IMR-90 (cell line): ENCODE data around the gene TGFB2. TPM values are rescaled to one million over a fixed set of nuclear protein-coding genes. Genes with fewer than 3 reads are reported as not detected.

Experiments
- ATAC-seq: fragments of 200-7000 bp; cut with Tn5 transposase; 2 replicates; pipeline ENCODE4 v1.9.1; 2020; ENCODE audit warnings: low read depth, mild to moderate bottlenecking, moderate library complexity
- BruUV-seq: library from RNA; stranded (reverse); fragments of 400-500 nt; replicated peaks from 2 replicates; lab custom pipeline; 2021; lab: Mats Ljungman, UMichigan
- CTCF ChIA-PET: fragments of 300-600 bp; formaldehyde crosslinking; extraction: SDS; loops from one replicate; lab custom pipeline; 2021; ENCODE audit warnings: antibody characterized with exemption; lab: Yijun Ruan, JAX
- POLR2A ChIA-PET: fragments of 300-600 bp; sonication (Branson Sonifier 250); formaldehyde crosslinking; loops from one replicate; lab custom pipeline; 2022; ENCODE audit warnings: antibody characterized with exemption; ENCODE audit not compliant: unreplicated experiment; lab: Charles Lee
- DNase-seq: peaks from one replicate; pipeline ENCODE4 v3.0.0; 2013
- H2AFZ ChIP-seq: replicated peaks from 2 replicates; pipeline ENCODE3; 2013; ENCODE audit warnings: low read length, mild to moderate bottlenecking; ENCODE audit not compliant: poor library complexity
- H2AK5ac ChIP-seq: 2 replicates; pipeline ENCODE4 v1.6.1; 2013; ENCODE audit warnings: low read depth, low read length, inconsistent platforms
- H2AK9ac ChIP-seq: replicated peaks from 2 replicates; pipeline ENCODE3; 2013; ENCODE audit warnings: mild to moderate bottlenecking, low read depth, low read length, moderate library complexity; ENCODE audit not compliant: poor library complexity
- H2BK120ac ChIP-seq: 2 replicates; pipeline ENCODE4 v1.6.1; 2013; ENCODE audit warnings: low read depth, low read length, inconsistent platforms
- H2BK15ac ChIP-seq: 3 replicates; pipeline ENCODE4 v1.6.1; 2013; ENCODE audit warnings: low read depth, low read length, inconsistent platforms
- H2BK20ac ChIP-seq: 2 replicates; pipeline ENCODE4 v1.6.1; 2013; ENCODE audit warnings: low read depth, mild to moderate bottlenecking, inconsistent platforms, low read length, moderate library complexity
- H2BK5ac ChIP-seq: 2 replicates; pipeline ENCODE4 v1.6.1; 2013; ENCODE audit warnings: mild to moderate bottlenecking, low read depth, low read length, inconsistent platforms; ENCODE audit not compliant: poor library complexity, severe bottlenecking
- H3K14ac ChIP-seq: replicated peaks from 2 replicates; pipeline ENCODE4 v1.6.1; 2013; ENCODE audit warnings: low read depth, low read length, inconsistent platforms
- H3K18ac ChIP-seq: 2 replicates; pipeline ENCODE4 v1.6.1; 2013; ENCODE audit warnings: low read depth, low read length, control low read depth
- H3K23ac ChIP-seq: 2 replicates; pipeline ENCODE4 v1.6.1; 2013; ENCODE audit warnings: low read depth, low read length, inconsistent platforms
- H3K27ac ChIP-seq: 2 replicates; pipeline ENCODE4 v1.5.1; 2013; ENCODE audit warnings: mild to moderate bottlenecking, control low read depth, low read length; ENCODE audit not compliant: insufficient read depth
- H3K27me3 ChIP-seq: 2 replicates; pipeline ENCODE4 v1.6.1; 2013; ENCODE audit warnings: low read length; ENCODE audit not compliant: control insufficient read depth, insufficient read depth
- H3K36me3 ChIP-seq: 2 replicates; pipeline ENCODE4 v1.6.1; 2013; ENCODE audit warnings: low read length, mixed read lengths; ENCODE audit not compliant: control insufficient read depth, insufficient read depth
- H3K4ac ChIP-seq: 2 replicates; pipeline ENCODE4 v1.6.1; 2013; ENCODE audit warnings: low read depth, low read length, inconsistent platforms
- H3K4me1 ChIP-seq: 2 replicates; pipeline ENCODE4 v1.6.1; 2013; ENCODE audit warnings: low read length, mixed read lengths; ENCODE audit not compliant: control insufficient read depth, insufficient read depth
- H3K4me2 ChIP-seq: 2 replicates; pipeline ENCODE4 v1.6.1; 2013; ENCODE audit warnings: low read depth, mild to moderate bottlenecking, control low read depth, low read length, moderate library complexity
- H3K4me3 ChIP-seq: 2 replicates; pipeline ENCODE4 v1.5.1; 2013; ENCODE audit warnings: low read depth, mild to moderate bottlenecking, control low read depth, low read length, moderate library complexity; ENCODE audit not compliant: insufficient read depth
- H3K56ac ChIP-seq: 2 replicates; pipeline ENCODE4 v1.6.1; 2013; ENCODE audit warnings: low read length, inconsistent platforms; ENCODE audit not compliant: insufficient read depth; ENCODE audit errors: extremely low read depth
- H3K79me1 ChIP-seq, 2 experiments: 2 replicates each; pipeline ENCODE4 v1.6.1; 2013; ENCODE audit warnings: low read length in 2 of 2, inconsistent platforms in 1 of 2, low read depth in 1 of 2
- H3K9ac ChIP-seq: 2 replicates; pipeline ENCODE4 v1.6.1; 2013; ENCODE audit warnings: low read depth, low read length, control low read depth
- H3K9me1 ChIP-seq: 2 replicates; pipeline ENCODE4 v1.6.1; 2013; ENCODE audit warnings: low read length, inconsistent platforms; ENCODE audit not compliant: insufficient read depth
- H3K9me3 ChIP-seq: 2 replicates; pipeline ENCODE4 v1.6.1; 2013; ENCODE audit warnings: low read length; ENCODE audit not compliant: control insufficient read depth, insufficient read depth
- H4K20me1 ChIP-seq: 2 replicates; pipeline ENCODE4 v1.6.1; 2013; ENCODE audit warnings: low read length, inconsistent platforms; ENCODE audit not compliant: insufficient read depth
- H4K5ac ChIP-seq: 2 replicates; pipeline ENCODE4 v1.6.1; 2013; ENCODE audit warnings: mild to moderate bottlenecking, low read depth, low read length, control low read depth
- H4K8ac ChIP-seq, 2 experiments: 2 replicates each; pipeline ENCODE4 v1.6.1; 2013; ENCODE audit warnings: low read depth in 2 of 2, low read length in 2 of 2, control low read depth in 1 of 2, inconsistent platforms in 1 of 2
- H4K91ac ChIP-seq: 2 replicates; pipeline ENCODE4 v1.6.1; 2013; ENCODE audit warnings: low read depth, low read length, inconsistent platforms; ENCODE audit not compliant: insufficient read depth
- BHLHE40 ChIP-seq: fragments of 150-350 bp; IDR thresholded peaks from 2 replicates; pipeline ENCODE4 v1.6.1; 2016; ENCODE audit warnings: mild to moderate bottlenecking, low read depth, low read length
- CEBPB ChIP-seq: IDR thresholded peaks from 2 replicates; pipeline ENCODE4 v1.6.1; 2012; ENCODE audit warnings: low read depth, low read length, improper control_type of control experiment
- CHD1 ChIP-seq: IDR thresholded peaks from 2 replicates; pipeline ENCODE4 v1.6.1; 2012; ENCODE audit warnings: low read depth, low read length, improper control_type of control experiment
- MAFK ChIP-seq: IDR thresholded peaks from 2 replicates; pipeline ENCODE4 v1.6.1; 2012; ENCODE audit warnings: low read depth, low read length, improper control_type of control experiment
- MAZ ChIP-seq: IDR thresholded peaks from 2 replicates; pipeline ENCODE4 v1.6.1; 2012; ENCODE audit warnings: low read depth, mild to moderate bottlenecking, low read length, improper control_type of control experiment, moderate library complexity, borderline replicate concordance
- MXI1 ChIP-seq: IDR thresholded peaks from 2 replicates; pipeline ENCODE4 v1.6.1; 2012; ENCODE audit warnings: low read depth, mild to moderate bottlenecking, low read length, moderate library complexity, borderline replicate concordance
- POLR2A ChIP-seq: IDR thresholded peaks from 2 replicates; pipeline ENCODE4 v1.6.1; 2012; ENCODE audit warnings: mild to moderate bottlenecking, low read depth, low read length
- RAD21 ChIP-seq: IDR thresholded peaks from 2 replicates; pipeline ENCODE4 v1.6.1; 2012; ENCODE audit warnings: low read length, improper control_type of control experiment
- RCOR1 ChIP-seq: IDR thresholded peaks from 2 replicates; pipeline ENCODE4 v1.6.1; 2012; ENCODE audit warnings: mild to moderate bottlenecking, low read length, improper control_type of control experiment; ENCODE audit not compliant: insufficient replicate concordance
- RFX5 ChIP-seq: IDR thresholded peaks from 2 replicates; pipeline ENCODE4 v1.8.0; 2012; ENCODE audit warnings: low read depth, mild to moderate bottlenecking, low read length, moderate library complexity
- SMC3 ChIP-seq: fragments of 150-350 bp; IDR thresholded peaks from 2 replicates; pipeline ENCODE4 v1.6.1; 2016; ENCODE audit warnings: low read depth, mild to moderate bottlenecking, antibody characterized with exemption, low read length, moderate library complexity
- WGBS, 2 experiments: methylation state at CpG; one replicate each; pipeline versions ENCODE4 v1.1.5 to v1.1.7; 2013; ENCODE audit warnings: missing lambda C conversion rate in 2 of 2; ENCODE audit not compliant: insufficient read length in 1 of 2; ENCODE audit errors: extremely low coverage in 2 of 2; 5-methylcytosine and 5-hydroxymethylcytosine counted together
- dilution Hi-C: fragments of 300-500 bp; cut with HindIII; formaldehyde crosslinking; loops from one replicate; pipeline ENCODE4 v1.14.3; 2018; ENCODE audit warnings: low sequenced_read_pairs; ENCODE audit not compliant: unreplicated experiment
- in situ Hi-C: fragments of 300-500 bp; cut with MboI; formaldehyde crosslinking; loops from 3 replicates; pipeline ENCODE4 v1.14.3; 2019; ENCODE audit warnings: low sequenced_read_pairs, inconsistent platforms, mixed read lengths
- intact Hi-C: fragments of 100-400 bp; cut with micrococcal nuclease; formaldehyde crosslinking; loops from 2 replicates; pipeline ENCODE4 v1.10.0; 2022
- polyA plus RNA-seq, 3 experiments: library from polyadenylated mRNA; depleted of rRNA; stranded (reverse); fragments of >200 nt; gene quantifications; 2 replicates each; pipeline ENCODE4 v1.2.3, GENCODE V29; 2012; ENCODE audit warnings: low replicate concordance in 1 of 3
- total RNA-seq: library from RNA; depleted of rRNA; stranded (reverse); fragments of >200 nt; gene quantifications from 2 replicates; pipeline ENCODE4 v1.2.3, GENCODE V29; 2012
- TF ChIP-seq, protein P1 (sequence below): fragments of 150-350 bp; IDR thresholded peaks from 2 replicates; pipeline ENCODE4 v1.6.1; 2017; ENCODE audit warnings: mild to moderate bottlenecking, antibody characterized with exemption, low read length, low read depth
- TF ChIP-seq, protein P2 (sequence below): fragments of 150-350 bp; IDR thresholded peaks from 2 replicates; pipeline ENCODE4 v1.6.1; 2016; ENCODE audit warnings: low read depth, mild to moderate bottlenecking, low read length, moderate library complexity, borderline replicate concordance

Gene TGFB2
- total and polyA plus RNA-seq, 2 of the 4 experiments (the other 2 are of a cell fraction) = 3.7 to 3.8 TPM

DNA sequence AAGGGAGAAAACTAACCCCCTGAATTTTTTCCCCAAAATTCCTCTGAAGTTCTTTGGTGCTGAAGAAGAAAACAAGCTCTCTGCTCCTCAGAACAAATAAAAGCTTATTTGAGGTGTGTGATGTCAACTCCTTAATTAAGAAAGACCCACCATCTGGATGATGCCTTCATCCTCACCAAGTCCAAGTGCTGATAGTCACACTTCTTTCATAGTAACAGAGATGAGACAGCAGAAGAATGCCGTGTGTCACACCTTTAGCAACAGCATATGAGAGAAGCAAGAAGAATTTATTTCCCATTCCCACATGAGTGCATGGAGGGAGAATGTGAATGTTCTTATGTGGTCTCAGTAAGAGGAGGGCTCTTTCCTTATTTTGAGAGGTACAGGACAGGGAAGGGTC, 91.2 kb downstream of the TGFB2 start:
- no peak for ATAC-seq
- no peak overlapping the region for H3K14ac ChIP-seq
- no peak overlapping the region for H3K4me2 ChIP-seq
- H3K18ac ChIP-seq = no peak overlapping the region
- no peaks in the 10 kb centered on the region for H3K27me3 ChIP-seq
- H3K4ac ChIP-seq = no peak overlapping the region
- H4K8ac ChIP-seq = no peak overlapping the region
- no peaks in the 10 kb centered on the region for H3K79me1 ChIP-seq
- no peak overlapping the region for H4K5ac ChIP-seq
- BruUV-seq = no TSS peak
- no peak overlapping the region for H3K4me3 ChIP-seq
- no peaks in the 10 kb centered on the region for H3K9me3 ChIP-seq
- no peaks in the 10 kb centered on the region for H4K20me1 ChIP-seq
- in situ Hi-C loops (no loop called here), intact Hi-C loops (no loop called here), dilution Hi-C loops (no loop called here)
- no CpG with 5 or more reads among the region's 1 CpG for WGBS, 2 experiments
- H3K9me1 ChIP-seq = no peaks in the 10 kb centered on the region
- no peak for TF ChIP-seq CHD1
- no peak for TF ChIP-seq RFX5
- no peak for TF ChIP-seq POLR2A
- TF ChIP-seq RAD21 = no peak
- TF ChIP-seq RCOR1 = no peak
- no peak for TF ChIP-seq MAZ
- no peak for TF ChIP-seq BHLHE40
- TF ChIP-seq SMC3 = no peak
- TF ChIP-seq, protein P1, sequence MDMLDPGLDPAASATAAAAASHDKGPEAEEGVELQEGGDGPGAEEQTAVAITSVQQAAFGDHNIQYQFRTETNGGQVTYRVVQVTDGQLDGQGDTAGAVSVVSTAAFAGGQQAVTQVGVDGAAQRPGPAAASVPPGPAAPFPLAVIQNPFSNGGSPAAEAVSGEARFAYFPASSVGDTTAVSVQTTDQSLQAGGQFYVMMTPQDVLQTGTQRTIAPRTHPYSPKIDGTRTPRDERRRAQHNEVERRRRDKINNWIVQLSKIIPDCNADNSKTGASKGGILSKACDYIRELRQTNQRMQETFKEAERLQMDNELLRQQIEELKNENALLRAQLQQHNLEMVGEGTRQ = no peak
- no peak for TF ChIP-seq MXI1
- TF ChIP-seq MAFK = no peak
- no peak for TF ChIP-seq CEBPB
- TF ChIP-seq, protein P2, sequence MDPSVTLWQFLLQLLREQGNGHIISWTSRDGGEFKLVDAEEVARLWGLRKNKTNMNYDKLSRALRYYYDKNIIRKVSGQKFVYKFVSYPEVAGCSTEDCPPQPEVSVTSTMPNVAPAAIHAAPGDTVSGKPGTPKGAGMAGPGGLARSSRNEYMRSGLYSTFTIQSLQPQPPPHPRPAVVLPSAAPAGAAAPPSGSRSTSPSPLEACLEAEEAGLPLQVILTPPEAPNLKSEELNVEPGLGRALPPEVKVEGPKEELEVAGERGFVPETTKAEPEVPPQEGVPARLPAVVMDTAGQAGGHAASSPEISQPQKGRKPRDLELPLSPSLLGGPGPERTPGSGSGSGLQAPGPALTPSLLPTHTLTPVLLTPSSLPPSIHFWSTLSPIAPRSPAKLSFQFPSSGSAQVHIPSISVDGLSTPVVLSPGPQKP = no peak
- no peak overlapping the region for H2AK5ac ChIP-seq
- H2AK9ac ChIP-seq = no peak overlapping the region
- no peak for DNase-seq
- H2AFZ ChIP-seq = no peak overlapping the region
- no peak overlapping the region for H4K91ac ChIP-seq
- no peak overlapping the region for H2BK20ac ChIP-seq
- ChIA-PET CTCF (no interaction called here), POLR2A (no interaction called here)
- no peak overlapping the region for H3K56ac ChIP-seq
- no peak overlapping the region for H3K9ac ChIP-seq
- H3K36me3 ChIP-seq = peaks cover 8% of the 10 kb centered on the region; the same call in 1 of the 2 replicates
- H3K23ac ChIP-seq = no peak overlapping the region
- H3K4me1 ChIP-seq = peaks cover 4% of the 10 kb centered on the region
- H3K27ac ChIP-seq = no peak overlapping the region
- H2BK15ac ChIP-seq = no peak overlapping the region
- H2BK120ac ChIP-seq = no peak overlapping the region
- no peak overlapping the region for H2BK5ac ChIP-seq
